OCI-LY7 (cell line): Measurements from ENCODE around the gene NKAIN2. TPM values are rescaled to one million over a fixed set of nuclear protein-coding genes. Genes with fewer than 3 reads are reported as not detected.

Source experiments
- BruUV-seq: library from RNA; stranded (reverse); fragments of 400-500 nt; replicated peaks from 2 replicates; lab custom pipeline; 2021; lab: Mats Ljungman, UMichigan
- CTCF ChIA-PET: fragments of 300-600 bp; sonication (Branson Sonifier 250); formaldehyde crosslinking; loops from one replicate; lab custom pipeline; 2022; ENCODE audit warnings: antibody characterized with exemption; ENCODE audit not compliant: unreplicated experiment; lab: Charles Lee
- POLR2A ChIA-PET: fragments of 300-600 bp; sonication (Branson Sonifier 250); formaldehyde crosslinking; loops from one replicate; lab custom pipeline; 2022; ENCODE audit warnings: antibody characterized with exemption; lab: Charles Lee
- DNase-seq: peaks from one replicate; pipeline ENCODE4 v3.0.0-alpha.2; 2015; ENCODE audit warnings: low spot score
- H2AFZ ChIP-seq: fragments of 200-600 bp; sonication (generic), shearing (Covaris generic); 2 replicates; pipeline ENCODE4 v1.6.1; 2014; ENCODE audit warnings: mild to moderate bottlenecking, antibody characterized with exemption, low read length, moderate library complexity
- H3K27ac ChIP-seq: fragments of 200-600 bp; sonication (generic); 2 replicates; pipeline ENCODE4 v1.5.1; 2014; ENCODE audit warnings: mixed run types, low read depth, mild to moderate bottlenecking, moderate library complexity, low read length, inconsistent platforms; ENCODE audit not compliant: poor library complexity, severe bottlenecking
- H3K36me3 ChIP-seq: fragments of 200-600 bp; sonication (generic); 2 replicates; pipeline ENCODE4 v1.6.1; 2014; ENCODE audit warnings: mild to moderate bottlenecking, antibody characterized with exemption, low read length, moderate library complexity, mixed read lengths; ENCODE audit not compliant: insufficient read depth
- H3K4me1 ChIP-seq: fragments of 200-600 bp; sonication (generic); 2 replicates; pipeline ENCODE4 v1.5.1; 2014; ENCODE audit warnings: mild to moderate bottlenecking, low read length; ENCODE audit not compliant: insufficient read depth, poor library complexity, severe bottlenecking
- H3K4me2 ChIP-seq: fragments of 200-600 bp; sonication (generic); 2 replicates; pipeline ENCODE4 v1.6.1; 2014; ENCODE audit warnings: mild to moderate bottlenecking, low read length
- H3K4me3 ChIP-seq: fragments of 200-600 bp; sonication (generic); 2 replicates; pipeline ENCODE4 v1.5.1; 2014; ENCODE audit warnings: mild to moderate bottlenecking, low read depth, low read length; ENCODE audit not compliant: poor library complexity, severe bottlenecking
- H3K79me2 ChIP-seq: fragments of 200-600 bp; sonication (generic); 2 replicates; pipeline ENCODE4 v1.6.1; 2016; ENCODE audit warnings: low read depth, mild to moderate bottlenecking, low read length, moderate library complexity, mixed read lengths; ENCODE audit not compliant: insufficient read depth
- H3K9me2 ChIP-seq: fragments of 200-600 bp; sonication (generic); 2 replicates; pipeline ENCODE4 v1.6.1; 2016; ENCODE audit warnings: mild to moderate bottlenecking, low read length, mixed read lengths; ENCODE audit not compliant: insufficient read depth
- H3K9me3 ChIP-seq: fragments of 200-600 bp; sonication (generic); 2 replicates; pipeline ENCODE4 v1.6.1; 2014; ENCODE audit warnings: mild to moderate bottlenecking, mixed run types, low read length, mixed read lengths
- H4K20me1 ChIP-seq: fragments of 200-600 bp; sonication (generic); 2 replicates; pipeline ENCODE4 v1.6.1; 2014; ENCODE audit warnings: mild to moderate bottlenecking, antibody characterized with exemption, low read length, moderate library complexity, mixed read lengths; ENCODE audit not compliant: insufficient read depth
- EZH2phosphoT487 ChIP-seq: fragments of 200-600 bp; sonication (generic); IDR thresholded peaks from 2 replicates; pipeline ENCODE4 v1.6.1; 2018; ENCODE audit warnings: low read depth, borderline replicate concordance, mild to moderate bottlenecking, mixed run types, antibody characterized with exemption, low read length, moderate library complexity, mixed read lengths
- intact Hi-C: fragments of 100-400 bp; cut with micrococcal nuclease; formaldehyde crosslinking; loops from one replicate; pipeline ENCODE4 v1.10.0; 2022; ENCODE audit not compliant: unreplicated experiment
- total RNA-seq, 2 experiments: library from RNA; depleted of rRNA in 1 of 2; stranded (reverse); fragments of >200 nt in 1 of 2; shearing (Covaris generic) in 1 of 2; gene quantifications; 2 replicates each; pipeline ENCODE4 v1.2.3, GENCODE V29; 2014 to 2022
- TF ChIP-seq, protein P1 (sequence below): fragments of 200-600 bp; sonication (generic); conservative IDR thresholded peaks from 2 replicates; pipeline ENCODE4 v1.5.1; 2014; ENCODE audit warnings: mild to moderate bottlenecking, antibody characterized with exemption, low read length, moderate library complexity, mixed read lengths

The NKAIN2 gene
- total RNA-seq, 2 experiments from 2014 or later: not detected

DNA sequence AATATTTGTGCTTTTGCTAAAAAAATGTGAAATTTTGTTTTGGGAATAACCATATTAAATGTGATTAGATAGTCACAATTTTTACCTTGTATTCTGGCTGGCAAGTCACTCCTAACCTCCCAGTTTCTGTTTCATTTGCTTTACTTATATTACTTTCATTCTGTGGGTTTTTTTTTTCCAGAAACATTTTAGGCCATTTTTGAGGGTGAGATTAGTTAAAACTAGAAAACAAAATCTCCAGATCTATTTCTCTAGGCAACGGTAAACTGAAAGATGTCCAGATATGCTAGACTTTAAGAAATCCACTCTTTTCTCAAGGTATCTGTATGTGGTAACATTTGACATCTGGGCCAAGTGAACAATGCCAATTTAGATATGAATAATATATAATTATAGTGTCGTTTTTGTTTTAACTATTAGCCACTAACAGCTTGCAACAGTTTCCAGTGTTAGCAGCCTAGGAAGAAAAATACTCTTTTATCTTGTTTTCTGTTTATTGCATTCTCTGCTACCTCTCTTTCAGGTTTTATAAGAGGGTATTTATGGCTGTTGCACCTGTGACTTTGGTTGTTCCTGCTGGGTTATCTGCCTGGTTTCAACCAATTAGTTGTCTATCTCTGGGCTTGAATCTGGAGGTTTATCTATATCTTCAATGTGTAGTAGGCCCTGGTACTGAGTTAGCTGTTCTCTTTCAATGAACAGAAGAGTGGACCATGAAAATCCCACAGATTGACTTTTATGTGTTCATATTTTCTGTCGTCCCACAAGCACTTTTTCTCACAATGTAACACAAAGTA, 260.9 kb downstream of the NKAIN2 start:
- BruUV-seq: no TSS peak
- no peaks in the 10 kb centered on the region for H3K79me2 ChIP-seq
- H3K36me3 ChIP-seq: no peaks in the 10 kb centered on the region
- DNase-seq: no peak
- H2AFZ ChIP-seq: no peak overlapping the region
- TF ChIP-seq, protein P1, sequence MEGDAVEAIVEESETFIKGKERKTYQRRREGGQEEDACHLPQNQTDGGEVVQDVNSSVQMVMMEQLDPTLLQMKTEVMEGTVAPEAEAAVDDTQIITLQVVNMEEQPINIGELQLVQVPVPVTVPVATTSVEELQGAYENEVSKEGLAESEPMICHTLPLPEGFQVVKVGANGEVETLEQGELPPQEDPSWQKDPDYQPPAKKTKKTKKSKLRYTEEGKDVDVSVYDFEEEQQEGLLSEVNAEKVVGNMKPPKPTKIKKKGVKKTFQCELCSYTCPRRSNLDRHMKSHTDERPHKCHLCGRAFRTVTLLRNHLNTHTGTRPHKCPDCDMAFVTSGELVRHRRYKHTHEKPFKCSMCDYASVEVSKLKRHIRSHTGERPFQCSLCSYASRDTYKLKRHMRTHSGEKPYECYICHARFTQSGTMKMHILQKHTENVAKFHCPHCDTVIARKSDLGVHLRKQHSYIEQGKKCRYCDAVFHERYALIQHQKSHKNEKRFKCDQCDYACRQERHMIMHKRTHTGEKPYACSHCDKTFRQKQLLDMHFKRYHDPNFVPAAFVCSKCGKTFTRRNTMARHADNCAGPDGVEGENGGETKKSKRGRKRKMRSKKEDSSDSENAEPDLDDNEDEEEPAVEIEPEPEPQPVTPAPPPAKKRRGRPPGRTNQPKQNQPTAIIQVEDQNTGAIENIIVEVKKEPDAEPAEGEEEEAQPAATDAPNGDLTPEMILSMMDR: no peak
- no peak for TF ChIP-seq EZH2phosphoT487
- ChIA-PET CTCF (no interaction called here), POLR2A (interaction anchor here (0.6 kb wide), 1 partner anchor 402 kb away, joined by 3 read pairs; no protein-coding TSS in a partner anchor)
- no peak overlapping the region for H3K27ac ChIP-seq
- no peaks in the 10 kb centered on the region for H4K20me1 ChIP-seq
- H3K4me2 ChIP-seq: no peak overlapping the region
- no peaks in the 10 kb centered on the region for H3K4me1 ChIP-seq
- H3K9me2 ChIP-seq: no peaks in the 10 kb centered on the region
- intact Hi-C loops: no loop called here
- no peaks in the 10 kb centered on the region for H3K9me3 ChIP-seq
- H3K4me3 ChIP-seq: no peak overlapping the region

DNA sequence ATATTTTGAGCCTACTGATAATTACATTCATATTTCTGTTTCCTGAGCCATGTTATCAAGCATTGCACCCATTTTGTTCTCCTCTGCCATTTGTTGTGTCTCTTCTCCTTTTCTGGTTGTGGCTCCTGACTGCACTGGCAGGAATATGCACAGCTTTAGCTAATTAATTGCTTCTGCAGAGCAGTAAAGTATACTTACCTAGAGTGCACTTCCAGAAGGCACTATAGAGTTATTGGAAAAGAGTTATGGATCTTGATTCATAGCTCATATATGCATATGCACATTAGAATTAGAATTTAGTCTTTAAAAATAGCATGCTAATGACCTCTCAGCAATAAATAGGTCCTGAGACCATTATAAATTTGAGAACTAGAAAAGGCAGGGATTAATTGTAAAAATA, 262.6 kb downstream of the NKAIN2 start:
- CTCF ChIA-PET: no interaction called here

More for the DNA sequence above, 262.6 kb downstream of the NKAIN2 start:
- no peak overlapping the region for H3K4me2 ChIP-seq
- no peaks in the 10 kb centered on the region for H3K9me2 ChIP-seq
- H3K9me3 ChIP-seq: no peaks in the 10 kb centered on the region
- no peak overlapping the region for H3K4me3 ChIP-seq
- no peak for DNase-seq
- H2AFZ ChIP-seq: no peak overlapping the region
- no TSS peak for BruUV-seq
- intact Hi-C loops: no loop called here
- TF ChIP-seq EZH2phosphoT487: no peak
- TF ChIP-seq, protein P1: no peak
- no peaks in the 10 kb centered on the region for H3K79me2 ChIP-seq
- H4K20me1 ChIP-seq: no peaks in the 10 kb centered on the region
- no peaks in the 10 kb centered on the region for H3K4me1 ChIP-seq
- no peaks in the 10 kb centered on the region for H3K36me3 ChIP-seq
- POLR2A ChIA-PET: interaction anchor here (1.4 kb wide), 1 partner anchor 16 kb away, joined by 4 read pairs; no protein-coding TSS in a partner anchor
- H3K27ac ChIP-seq: no peak overlapping the region
